Amygdala (tissue), 56 donors: ENCODE data around the gene FIBCD1.

Experiments
- DNase-seq, 56 donors: peaks; one replicate each; lab custom pipeline; 2025; lab: John Stamatoyannopoulos, UW

Gene FIBCD1

DNA sequence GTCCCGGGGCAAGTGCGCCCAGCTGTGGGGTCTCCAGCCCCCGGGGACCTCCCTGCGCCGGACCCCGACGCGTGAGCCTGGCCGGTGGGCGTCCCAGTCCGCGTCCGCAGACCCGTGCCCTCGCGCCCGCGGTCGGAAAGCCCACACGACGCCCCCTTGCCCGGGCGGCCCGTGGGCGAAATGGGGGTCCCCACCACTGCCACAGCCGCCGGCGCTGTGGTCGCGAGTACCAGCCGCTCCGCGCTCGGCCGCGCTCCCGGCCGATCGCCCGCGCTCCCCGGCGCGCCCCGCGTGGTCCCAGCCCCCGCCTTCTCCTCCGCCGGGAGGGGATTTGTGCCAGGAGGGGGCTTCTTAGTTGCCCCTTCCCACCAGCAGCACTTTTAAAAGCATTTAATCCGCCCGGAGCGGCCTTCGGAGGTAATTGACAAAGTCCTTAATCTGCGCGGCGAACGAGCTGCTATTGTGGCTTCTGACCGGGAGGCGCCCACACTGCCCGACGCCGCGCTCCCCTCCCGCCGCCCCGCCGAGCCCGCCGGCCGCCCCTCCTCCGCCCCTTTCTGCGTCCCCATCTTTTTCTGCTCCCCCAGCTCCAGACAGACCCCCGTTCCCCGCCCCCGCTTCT lies 469 bp upstream of the FIBCD1 start:
- no peak for DNase-seq

GRCh38 chr9:130938184-130938651 lies 829 bp downstream of the FIBCD1 start:
- no peak for DNase-seq

- DNase-seq, result no peak
These were observed 1.6 kb downstream of the FIBCD1 start for GRCh38 chr9:130937146-130938076.

- peak in 13 of 56 donors; percentile 7 to 52 (median 28) for DNase-seq
These were observed 2.5 kb downstream of the FIBCD1 start for GRCh38 chr9:130936285-130937117.

- DNase-seq, result no peak
These were observed 3.3 kb downstream of the FIBCD1 start for GRCh38 chr9:130935648-130936271.

GRCh38 chr9:130934702-130935647 lies 4.1 kb downstream of the FIBCD1 start:
- DNase-seq, result no peak

GRCh38 chr9:130934246-130934645 lies 4.8 kb downstream of the FIBCD1 start:
- DNase-seq, result no peak

GRCh38 chr9:130933114-130934046 lies 5.7 kb downstream of the FIBCD1 start:
- DNase-seq, result no peak

- no peak for DNase-seq
These were observed 6.6 kb downstream of the FIBCD1 start for GRCh38 chr9:130932255-130933079.

DNA sequence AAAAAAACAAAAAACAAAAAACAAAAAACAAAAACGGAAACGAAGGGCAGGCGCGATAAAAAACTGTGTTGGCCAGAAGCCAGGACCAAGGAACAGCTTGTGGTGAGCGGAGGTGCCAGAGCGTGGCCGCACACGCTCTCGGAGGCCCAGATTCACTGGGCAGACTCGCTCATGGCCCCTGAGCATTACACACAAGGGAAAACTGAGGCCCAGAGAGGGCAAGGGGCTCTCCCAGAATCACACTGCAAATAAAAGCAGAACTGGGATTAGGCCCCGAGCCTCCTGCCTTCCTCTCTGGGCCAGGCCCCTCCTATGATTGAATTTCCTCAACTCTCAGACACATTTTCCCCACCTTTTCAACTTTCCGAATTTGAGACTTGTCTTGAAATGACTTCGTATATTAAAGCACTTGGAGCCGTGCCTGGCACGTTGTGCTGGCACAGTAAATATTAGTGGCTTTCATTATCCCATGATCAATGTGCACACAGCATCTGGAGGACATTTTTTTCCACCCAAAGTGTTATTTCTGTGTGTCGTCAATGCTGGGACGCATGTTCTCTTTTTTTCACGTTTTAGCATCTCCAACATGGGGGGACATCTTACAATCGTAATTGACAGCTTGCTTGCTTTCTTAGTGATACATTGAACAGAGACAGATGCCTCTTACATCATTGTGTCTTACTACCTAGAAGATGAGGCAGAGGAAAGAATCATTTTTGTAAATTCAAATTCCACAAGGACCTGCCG lies 7.4 kb downstream of the FIBCD1 start:
- no peak for DNase-seq

- DNase-seq, result no peak
These were observed 8.2 kb downstream of the FIBCD1 start for GRCh38 chr9:130930804-130931349.

DNA sequence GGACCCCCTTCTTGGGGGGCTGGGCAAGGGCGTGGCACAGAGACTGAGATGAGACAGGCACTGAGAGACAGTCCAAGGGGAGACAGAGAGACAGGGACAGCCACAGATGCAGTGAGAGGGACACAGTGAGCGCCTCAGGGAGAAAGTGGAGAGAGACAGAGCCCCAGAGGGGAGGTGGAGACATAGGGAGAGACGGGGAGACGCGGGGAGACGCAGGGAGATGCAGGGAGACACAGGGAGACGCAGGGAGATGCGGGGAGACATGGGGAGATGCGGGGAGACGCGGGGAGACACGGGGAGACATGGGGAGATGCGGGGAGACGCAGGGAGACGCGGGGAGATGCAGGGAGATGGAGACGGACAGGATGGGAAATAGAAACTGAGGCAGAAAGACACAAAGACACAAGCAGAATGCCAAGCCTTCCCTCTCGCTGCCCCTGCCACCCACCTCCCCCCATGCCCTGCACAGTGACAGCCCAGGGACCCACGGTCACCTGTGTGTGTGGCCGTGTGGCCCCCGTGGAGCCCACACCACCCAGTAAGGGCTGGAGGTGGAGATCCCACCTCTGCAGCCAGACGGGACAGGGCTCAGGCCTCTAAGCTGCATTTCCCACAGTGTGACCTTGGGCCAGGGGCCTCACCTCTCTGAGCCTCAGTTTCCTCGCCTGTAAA lies 8.8 kb downstream of the FIBCD1 start:
- no peak for DNase-seq

GRCh38 chr9:130929571-130930038 lies 9.4 kb downstream of the FIBCD1 start:
- DNase-seq, result no peak

DNA sequence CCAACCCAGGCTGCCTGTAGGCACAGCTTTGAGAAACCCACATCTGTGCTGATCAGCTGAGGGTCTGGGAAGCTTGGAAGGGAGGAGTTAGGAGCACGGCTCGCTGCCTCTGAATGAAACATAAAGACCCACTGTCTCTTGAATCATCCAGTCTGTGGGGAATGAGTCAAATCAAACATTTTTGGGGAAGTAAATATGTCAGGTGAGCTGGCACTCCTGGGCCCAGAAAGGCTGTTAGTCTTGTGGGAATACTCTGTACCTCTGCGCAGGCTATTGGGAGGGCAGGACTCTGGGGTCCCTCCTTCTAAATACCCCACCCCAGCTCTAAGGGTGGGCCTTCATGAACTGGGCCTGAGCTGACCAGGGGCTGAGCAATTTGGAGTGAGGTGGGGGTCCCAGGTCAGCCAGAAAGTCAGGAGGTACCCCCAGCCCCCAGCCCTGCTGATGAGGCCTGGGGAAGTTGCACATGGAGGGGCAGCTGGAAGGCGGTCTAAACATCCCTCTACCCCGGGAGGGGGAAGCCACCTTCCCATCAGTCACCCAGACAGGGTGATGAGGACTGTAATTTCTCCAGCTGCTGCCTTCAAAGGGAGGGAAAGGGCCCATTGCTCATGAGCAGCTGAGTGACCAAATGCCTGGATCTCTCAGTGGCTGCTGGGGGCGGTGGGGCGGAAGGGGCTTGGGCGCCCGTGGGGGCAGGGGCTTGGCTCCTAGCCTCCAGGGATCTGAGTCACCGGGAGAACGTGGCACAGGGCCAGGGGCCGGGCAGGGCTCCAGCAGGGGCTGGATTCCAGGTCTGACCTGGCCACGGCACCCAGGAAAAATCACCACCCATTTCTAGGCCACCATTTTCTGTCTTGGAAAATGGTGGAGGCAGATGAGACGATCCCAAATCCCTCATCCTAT lies 10.8 kb downstream of the FIBCD1 start:
- peak in 4 of 56 donors; percentile 5 to 28 (median 14) for DNase-seq
